ENCODE data around the gene SCYL2.
"Not testable (repeated sequence)": the region's sequence is repeated elsewhere in the genome, so short reads cannot be mapped to it uniquely, and the experiment has no call there.

SCYL2 gene

DNA sequence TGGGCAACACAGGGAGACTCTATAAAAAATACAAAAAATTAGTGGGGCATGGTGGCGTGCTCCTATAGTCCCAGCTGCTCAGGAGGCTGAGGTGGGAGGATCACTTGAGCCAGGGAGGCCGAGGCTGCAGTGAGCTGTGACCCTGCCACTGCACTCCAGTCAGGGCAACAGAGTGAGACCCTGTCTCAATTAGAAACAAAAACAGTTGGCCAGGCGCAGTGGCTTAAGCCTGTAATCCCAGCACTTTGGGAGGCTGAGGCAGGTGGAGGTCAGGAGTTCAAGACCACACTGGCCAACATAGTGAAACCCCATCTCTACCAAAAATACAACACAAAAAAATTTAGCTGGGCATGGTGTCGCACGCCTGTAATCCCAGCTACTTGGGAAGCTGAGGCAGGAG, 1.9 kb upstream of the SCYL2 start:
- not testable (repeated sequence) for DNase-seq

DNA sequence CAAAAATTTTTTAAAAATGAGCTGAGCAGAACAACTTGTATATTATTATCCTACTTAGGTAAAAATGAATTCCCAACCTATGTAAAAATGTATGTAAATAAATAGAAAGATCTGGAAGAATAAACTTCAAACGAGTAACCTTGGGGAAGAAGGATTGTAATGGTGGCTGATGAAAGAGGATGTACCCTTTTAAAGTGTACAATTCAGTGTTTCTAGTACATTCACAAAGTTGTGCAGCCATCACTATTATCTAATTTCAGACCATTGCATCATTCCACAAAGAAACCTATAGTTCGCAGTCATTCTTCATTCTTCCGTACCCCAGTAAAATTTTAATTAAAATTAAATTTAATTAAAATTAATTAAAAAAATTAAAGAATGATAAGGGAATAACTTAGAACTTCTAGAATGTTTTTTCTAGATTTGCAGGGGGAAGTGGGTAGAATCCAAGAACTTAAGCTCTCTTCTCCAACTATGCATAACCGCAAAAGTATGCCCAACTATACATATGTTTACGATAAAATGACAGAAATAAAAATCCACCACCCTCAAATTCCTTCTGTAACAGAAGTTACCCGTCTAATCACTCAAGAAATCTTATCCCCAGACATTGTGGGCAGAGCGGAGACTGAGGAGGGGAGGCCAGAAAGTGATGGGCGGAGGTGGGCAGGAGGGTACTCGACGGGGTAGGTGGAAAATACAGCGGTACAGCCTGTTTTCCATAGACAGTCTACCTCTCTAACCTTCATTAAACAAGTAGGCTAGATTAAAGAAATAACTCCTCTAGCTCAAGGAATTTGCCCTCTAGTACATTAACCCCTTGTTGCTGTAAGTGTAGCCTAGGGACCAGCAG, 1.0 kb upstream of the SCYL2 start:
- no peak for DNase-seq

DNA sequence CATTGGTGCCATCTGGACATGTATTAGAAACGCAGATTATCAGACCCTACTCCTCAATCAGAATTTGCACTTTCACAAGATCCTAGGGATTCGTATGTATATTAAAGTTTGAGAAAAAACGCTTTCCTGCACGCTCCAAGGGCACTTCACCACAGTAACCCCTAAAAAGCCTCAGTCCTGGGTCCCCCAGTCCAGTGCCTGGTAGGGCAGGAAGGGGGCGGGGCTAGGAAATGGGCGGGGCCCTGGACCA, 467 bp upstream of the SCYL2 start:
- DNase-seq, result no peak

DNA sequence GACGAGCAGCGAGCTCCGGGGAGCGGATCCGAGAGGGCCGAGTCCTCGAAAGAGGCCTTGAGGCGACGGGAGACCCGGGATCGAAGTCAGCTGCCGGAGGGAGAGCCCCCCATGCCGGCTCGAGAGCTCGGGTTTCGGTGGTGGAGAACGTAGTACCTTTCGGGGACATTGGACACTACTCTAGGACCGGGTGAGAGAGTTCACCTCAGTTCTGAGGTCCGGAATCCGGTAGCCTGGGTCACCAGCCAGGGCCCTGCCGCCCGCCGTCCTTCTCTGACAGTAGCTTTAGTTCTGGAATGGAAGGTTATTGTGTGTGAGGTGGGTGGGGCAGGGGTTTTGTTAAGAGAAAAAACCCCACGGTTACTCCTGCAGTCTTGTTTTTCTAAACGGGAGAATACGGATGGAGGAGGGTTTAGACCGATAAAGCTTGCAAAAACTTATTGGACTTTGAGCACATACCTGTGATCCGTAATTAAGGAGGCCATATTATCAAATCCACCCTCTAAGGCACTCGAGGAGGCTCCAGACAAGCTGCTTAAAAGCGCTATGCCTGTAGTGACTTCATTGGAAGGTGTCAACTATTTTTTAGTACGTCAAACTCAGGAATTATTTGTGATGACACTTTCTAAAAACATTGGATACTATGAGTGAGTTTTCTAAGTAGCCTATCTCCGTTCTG, 765 bp downstream of the SCYL2 start:
- DNase-seq, result no peak

DNA sequence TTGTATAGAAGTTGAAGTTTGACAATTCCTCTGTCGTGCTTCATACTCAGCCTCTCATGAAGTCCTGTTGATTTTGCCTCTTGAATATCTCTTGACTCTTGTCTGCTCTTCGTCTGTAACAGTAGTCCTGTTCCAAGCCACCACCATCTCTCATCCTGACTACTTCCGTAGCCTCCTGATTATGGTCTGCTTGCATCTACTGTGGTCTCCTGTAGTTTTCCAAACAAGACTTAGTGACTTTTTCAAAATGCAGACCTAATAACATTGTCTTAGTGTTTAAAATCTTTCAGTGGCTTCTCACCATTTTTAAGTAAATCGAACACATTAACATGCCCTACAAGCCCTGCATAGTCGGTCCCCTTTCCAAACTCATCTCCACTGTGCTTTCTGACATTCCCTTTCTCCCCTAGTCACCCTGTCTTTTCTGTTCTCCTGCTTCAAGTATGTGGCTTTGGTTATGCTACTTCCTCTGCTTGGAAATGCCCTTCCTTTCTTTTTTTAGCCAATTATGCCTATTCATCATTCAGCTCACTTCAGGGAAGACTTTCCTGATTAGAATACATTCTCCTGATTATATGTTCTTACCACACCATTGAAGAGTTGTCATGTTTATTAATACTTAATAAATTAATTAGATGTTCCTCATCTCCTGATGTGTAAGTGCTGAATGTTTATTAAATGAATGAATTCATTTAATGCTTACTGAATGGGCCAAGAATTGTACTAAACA, 2.0 kb downstream of the SCYL2 start:
- DNase-seq, result no peak

DNA sequence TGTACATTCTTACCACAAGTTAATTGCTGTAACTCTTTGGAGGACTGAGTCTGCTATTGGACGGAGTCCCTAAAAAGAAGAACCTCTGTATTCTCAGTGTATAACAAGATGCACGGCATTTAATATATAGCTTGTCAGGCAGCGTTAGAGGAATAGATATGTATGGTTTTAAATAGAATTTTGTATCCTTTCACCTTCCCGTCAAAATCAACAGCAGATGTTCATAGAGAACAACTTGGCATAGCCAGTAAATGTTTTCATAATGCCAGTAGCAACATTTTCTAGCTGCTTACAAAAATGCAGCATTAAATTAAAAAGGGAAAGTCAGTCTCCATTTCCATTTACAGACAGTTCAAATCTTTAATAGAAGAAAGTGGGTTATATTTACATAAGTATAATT, 6.8 kb downstream of the SCYL2 start:
- DNase-seq, result no peak

DNA sequence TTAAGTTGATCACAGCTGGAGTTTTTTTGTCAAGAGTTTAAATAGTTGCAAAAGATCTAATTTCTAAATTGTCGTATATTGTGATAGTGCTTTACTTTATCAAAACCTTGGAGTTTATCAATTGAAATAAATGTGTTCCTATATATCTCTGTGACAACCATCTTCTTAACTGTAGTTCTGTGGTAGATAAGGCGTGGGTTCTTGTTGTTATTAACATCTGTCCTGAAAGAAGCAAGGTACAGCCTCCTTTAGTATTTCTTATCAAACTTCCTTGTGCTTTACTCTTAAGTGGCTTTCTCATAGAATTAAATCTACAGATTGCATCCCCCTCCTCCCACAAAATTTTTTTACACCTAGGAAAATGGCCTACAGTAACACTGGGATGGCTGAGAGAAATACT, 7.3 kb downstream of the SCYL2 start:
- no peak for DNase-seq

DNA sequence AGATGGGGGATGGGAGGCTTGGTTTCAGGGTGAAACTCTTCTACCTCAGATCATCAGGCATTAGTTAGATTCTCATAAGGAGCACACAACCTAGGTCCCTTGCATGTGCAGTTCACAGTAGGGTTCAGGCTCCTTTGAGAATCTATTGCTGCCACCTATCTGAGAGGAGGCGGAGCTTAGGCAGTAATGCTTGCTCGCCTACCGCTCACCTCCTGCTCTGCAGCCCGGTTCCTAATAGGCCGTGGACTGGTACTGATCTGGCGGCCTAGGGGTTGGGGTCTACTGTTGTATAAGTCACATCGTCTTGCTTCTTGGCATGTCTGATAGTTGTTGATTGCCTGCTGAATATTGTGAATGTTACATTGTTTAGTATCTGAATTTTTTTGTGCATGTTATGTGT, 12.2 kb downstream of the SCYL2 start:
- no peak for DNase-seq

DNA sequence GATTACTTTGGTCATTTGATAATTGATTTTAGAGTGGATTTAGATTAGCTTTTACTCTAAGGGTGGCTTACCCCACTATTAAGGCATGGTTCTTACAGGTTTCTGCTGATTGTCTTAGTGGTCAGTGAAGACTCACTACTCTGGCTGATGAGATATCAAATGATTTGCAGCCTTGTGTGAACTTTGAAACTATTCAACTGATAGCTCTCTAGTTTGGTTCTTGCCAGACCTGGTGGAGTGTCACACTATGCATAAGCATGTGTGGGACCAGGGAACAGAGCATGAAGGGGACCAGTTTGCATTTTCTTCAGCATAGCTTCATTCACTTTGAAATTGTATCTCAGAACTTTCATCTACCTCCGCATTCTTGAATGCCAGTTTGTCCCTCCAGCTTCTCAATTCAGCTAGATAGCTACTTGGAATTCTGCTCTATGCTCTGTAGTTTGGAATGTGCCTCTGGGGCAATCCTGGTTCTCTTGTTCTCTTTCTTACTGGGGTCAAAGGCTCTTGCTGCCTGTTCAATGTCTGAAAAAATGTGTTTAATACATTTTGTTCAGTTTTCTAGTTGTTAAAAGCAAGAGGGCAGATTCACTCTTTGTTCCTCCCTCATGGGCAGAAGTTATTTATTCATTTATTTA, 12.7 kb downstream of the SCYL2 start:
- DNase-seq, result no peak

DNA sequence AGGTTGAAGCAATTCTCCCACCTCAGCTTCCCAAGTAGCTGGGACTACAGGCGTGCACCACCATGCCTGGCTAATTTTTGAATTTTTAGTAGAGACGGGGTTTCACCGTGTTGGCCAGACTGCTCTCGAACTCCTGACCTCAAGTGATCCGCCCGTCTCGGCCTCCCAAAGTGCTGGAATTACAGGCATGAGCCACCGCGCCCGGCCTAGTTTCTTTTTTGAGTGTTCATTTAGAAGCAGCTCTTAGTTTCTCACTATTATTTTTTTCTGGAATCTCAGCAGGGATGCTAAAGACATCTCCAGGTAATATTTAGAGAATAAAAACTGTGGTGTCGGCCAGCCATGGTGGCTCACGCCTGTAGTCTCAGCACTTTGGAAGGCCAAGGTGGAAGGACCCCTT, 17.6 kb downstream of the SCYL2 start:
- DNase-seq, result not testable (repeated sequence)

DNA sequence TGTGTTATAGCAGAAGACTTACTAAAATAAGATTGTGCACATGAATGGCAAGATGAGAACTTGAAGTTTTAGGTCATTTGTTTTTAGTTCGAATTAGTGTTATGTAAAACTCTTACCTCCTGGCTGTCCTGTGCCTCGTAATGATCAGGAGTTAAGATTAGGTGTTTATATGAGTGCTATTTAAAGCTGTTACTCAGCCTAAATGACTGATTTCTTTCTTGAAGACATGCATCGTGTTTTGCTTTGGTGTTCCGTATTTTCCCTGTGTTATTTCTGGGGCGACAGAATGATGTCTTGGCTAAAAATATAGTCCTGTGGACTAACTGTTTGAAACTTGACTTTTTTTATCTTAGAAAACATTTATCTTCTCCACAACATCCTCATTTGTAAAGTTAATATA, 22.1 kb downstream of the SCYL2 start:
- no peak for DNase-seq

DNA sequence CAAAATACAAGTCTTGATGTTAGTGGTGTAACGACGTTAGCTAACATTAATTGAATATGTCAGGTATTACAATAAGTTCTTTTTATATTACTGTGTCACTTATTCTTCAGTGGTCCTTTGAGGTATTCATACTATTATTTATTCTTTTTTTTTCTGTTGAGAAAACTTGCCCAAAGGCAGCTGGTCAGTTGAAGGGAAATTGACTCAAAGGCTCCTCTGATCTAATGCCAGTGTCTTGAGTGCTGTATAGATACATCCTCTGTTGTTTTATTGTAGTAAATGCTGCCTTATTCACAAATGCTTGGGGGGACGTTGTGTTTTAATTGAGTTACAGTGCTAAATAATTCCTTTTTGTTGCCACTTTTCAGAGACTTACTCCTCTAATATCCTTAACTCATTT, 23.0 kb downstream of the SCYL2 start:
- no peak for DNase-seq

DNA sequence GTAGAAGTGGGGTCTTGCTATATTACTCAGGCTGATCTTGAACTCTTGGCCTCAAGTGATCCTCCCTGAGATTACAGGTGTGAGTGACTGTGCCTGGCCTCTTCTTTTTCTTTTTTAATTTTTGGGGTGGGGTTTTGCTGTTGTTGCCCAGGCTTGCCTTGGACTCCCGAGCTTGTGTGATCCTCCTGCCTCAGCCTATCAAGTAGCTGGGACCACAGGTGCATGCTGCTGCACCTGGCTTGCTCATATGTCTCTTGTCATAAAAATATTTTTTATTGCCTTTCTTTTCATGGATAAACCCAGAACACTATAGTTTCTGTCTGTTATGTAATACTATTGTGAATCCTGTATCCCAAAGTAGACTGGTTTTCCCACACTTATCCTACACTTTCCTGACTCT, 26.0 kb downstream of the SCYL2 start:
- no peak for DNase-seq

DNA sequence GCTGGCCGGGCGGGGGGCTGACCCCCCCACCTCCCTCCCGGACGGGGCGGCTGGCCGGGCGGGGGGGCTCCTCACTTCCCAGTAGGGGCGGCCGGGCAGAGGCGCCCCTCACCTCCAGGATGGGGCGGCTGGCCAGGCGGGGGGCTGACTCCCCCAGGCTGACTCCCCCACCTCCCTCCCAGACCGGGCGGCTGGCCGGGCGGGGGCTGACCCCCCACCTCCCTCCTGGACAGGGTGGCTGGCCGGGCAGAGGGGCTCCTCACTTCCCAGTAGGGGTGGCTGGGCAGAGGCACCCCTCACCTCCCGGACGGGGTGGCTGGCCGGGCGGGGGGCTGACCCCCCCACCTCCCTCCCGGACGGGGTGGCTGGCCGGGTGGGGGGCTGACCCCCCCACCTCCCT, 27.4 kb downstream of the SCYL2 start:
- DNase-seq, result not testable (repeated sequence)

DNA sequence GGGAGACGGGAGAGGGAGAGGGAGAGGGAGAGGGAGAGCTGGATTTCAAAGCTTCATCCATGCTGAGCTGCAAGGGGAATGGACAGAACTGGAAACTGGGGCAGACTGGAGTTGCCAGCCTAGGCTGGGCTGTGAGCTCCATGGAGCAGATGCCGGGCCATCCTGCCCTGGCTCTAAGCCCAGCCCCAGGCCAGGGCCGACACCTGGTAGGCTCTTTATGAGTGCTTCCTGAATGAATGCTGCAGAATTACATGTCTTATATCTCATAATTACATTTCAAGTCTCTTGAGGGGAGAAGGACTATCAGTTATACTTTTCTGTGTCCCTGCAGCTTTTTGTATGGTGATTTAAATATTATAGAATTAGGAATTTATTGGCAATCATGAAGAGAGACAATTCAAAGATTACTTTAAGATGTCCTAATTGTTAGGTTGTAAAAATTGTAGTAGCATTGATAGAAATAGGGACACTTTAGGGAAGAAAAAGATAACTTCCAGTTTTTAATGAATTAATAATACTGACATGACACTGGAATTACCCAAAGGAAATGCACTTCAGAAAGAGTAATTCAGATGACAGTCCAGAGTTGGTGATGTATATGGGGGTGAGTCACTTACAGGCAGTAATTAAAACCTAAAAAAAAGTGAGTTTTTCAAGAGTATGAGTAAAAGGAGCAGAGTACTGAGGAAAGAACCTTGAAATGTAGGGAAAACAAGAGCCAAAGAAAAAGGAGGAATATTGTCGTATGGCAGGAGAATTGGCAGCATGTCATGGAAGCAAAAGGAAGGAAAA, 29.0 kb downstream of the SCYL2 start:
- DNase-seq, result no peak

DNA sequence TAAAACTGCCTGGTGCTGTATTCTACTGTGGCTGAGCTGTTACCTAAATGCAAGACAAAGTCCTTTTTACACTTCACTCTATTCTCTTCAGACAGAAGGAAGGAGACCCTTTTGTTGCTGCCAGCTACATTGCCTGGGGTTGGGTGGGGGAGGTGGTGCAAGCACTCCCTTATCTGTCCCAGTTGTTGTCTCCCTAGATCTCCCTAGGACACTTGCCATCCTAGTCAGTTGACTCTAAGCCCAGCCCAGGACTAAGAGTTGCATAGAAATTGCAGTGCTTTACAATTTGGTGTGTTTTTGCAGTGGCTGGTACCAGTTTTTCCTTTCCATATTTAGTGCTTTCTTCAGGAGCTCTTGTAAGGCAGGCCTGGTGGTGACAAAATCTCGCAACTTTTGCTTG, 35.1 kb downstream of the SCYL2 start:
- no peak for DNase-seq

DNA sequence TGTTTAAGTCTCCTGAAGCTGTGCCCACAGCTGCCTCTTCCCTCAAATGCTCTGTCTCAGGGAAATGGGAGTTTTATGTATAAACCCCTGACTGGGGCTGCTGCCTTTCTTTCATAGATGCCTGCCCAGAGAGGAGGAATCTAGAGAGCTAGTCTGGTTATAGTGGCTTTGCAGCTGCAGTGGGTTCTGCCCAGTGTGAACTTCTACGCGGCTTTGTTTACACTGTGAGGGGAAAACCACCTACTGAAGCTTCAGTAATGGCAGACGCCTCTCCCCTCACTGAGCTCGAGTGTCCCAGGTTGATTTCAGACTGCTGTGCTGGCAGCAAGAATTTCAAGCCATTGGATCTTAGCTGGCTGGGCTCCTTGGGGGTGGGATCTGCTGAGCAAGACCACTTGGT, 36.9 kb downstream of the SCYL2 start:
- DNase-seq, result no peak

DNA sequence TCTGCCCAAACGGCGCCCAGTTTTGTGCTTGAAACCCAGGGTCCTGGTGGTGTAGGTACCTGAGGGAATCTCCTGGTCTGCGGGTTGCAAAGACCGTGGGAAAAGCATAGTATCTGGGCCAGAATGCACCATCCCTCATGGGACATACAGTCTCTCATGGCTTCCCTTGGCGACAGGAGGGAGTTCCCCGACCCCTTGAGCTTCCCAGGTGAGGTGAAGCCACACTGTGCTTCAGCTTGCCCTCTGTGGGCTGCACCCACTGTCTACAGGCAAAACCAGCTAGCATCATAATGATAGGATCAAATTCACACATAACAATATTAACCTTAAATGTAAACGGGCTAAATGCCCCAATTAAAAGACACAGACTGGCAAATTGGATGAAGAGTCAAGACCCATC, 37.4 kb downstream of the SCYL2 start:
- DNase-seq, result not testable (repeated sequence)

DNA sequence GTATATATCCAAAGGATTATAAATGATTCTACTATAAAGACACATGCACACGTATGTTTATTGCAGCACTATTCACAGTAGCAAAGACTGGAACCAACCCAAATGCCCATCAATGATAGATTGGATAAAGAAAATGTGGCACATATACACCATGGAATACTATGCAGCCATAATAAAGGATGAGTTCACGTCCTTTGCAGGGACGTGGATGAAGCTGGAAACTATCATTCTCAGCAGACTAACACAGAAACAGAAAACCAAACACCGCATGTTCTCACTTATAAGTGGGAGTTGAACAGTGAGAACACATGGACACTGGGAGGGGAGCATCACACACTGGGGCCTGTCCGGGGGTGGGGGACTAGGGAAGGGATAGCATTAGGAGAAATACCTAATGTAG, 41.2 kb downstream of the SCYL2 start:
- not testable (repeated sequence) for DNase-seq

DNA sequence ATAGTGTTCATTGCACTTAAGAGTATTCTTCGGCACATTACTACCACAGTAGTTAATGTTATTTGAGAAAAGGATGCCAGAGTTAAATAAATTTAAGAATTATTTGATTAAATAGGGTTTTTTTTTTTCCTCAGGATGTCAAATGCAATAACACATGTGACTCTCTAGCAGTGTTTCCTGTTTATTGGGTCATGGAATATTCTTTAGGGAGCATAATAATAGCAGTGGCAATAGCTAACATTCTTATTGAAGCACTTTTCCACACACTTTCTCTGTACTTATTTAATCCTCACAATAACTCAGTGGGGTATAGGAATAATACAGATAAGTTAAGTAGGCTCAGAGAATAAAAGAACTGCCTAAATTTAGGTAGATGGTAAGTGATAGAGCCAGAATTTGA, 44.3 kb downstream of the SCYL2 start:
- DNase-seq, result no peak

DNA sequence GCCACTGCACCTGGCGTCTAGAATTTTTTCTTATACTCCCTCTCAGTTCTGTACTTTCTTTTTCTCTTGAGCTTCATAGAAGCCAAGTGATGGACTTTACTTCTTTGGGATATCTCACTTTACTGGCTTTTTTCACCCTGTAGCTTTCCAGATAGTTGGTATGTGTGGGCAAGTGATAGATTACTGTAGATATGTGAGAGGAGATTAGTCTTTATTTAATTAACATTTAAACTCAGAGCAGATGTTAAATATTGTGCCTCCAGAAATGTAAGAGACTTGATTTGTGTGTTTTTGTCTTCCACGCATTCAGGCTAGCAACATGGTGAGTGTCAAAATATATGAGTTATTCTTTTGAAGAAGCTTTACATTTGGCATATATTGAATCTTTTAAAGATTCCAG, 50.4 kb downstream of the SCYL2 start:
- DNase-seq, result no peak

DNA sequence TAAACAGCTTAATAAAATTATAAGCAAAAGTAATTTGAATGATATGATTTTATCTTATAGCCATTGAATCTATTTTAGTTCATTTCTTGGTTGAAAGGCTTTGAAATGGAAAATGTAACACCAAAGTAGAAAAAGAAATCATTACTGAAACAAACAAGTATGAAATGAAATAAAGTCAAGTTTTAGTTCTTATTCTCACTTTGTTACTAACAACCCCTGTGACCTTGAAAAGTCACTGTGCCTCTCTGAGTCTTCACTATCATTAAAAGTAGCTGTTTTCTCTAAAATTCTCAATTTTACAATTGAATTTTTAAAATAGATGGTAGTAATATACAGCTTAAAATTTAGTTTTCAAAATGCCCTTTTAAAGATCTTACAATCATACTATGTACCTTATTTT, 57.5 kb downstream of the SCYL2 start:
- no peak for DNase-seq

DNA sequence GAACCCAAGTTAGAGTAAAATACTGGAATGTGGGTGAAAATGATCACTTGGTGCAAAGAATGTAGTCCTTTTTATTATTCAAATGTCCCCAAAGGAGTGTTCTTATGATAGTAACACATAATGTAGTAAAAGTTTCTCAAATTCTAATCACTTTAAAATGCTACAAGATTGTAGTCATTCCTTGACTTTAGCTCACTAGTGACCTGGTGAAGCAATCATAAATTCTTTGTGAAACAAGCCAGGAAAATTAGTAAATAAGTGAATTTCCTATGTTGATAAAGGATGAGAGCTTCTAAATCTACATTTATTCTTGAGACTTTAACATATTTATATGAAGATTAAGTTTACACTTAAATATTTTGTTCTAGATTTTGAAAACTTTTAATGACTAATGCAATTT, 59.2 kb downstream of the SCYL2 start:
- DNase-seq, result no peak
